ENCODE measurements around the gene C6orf163. TPM values are rescaled to one million over a fixed set of nuclear protein-coding genes. Genes with fewer than 3 reads are reported as not detected.

C6orf163 gene
- total RNA-seq, 1 donor from 2014 or later = 1.6 TPM

GRCh38 chr6:87334683-87335082, 9.9 kb upstream of the C6orf163 start:
- no peak for DNase-seq (ENCODE audit: low read depth)
- TF ChIP-seq CTCF (IDR thresholded peaks at IDR 0.05; ENCODE audit: insufficient read depth, low read length, severe bottlenecking) = no peak
- Histone ChIP-seq H3K27me3 (ENCODE audit: control insufficient read depth, insufficient read depth, low read length) (no peaks in the 10 kb centered on the region), H3K4me3 (ENCODE audit: low read depth, low read length) (no peak overlapping the region), H3K36me3 (ENCODE audit: control insufficient read depth, insufficient read depth, low read length) (no peaks in the 10 kb centered on the region)
- no peak for FAIRE-seq

GRCh38 chr6:87336367-87336766, 8.2 kb upstream of the C6orf163 start:
- FAIRE-seq (no peak), DNase-seq (ENCODE audit: low read depth) (peak; percentile 8)
- TF ChIP-seq CTCF (IDR thresholded peaks at IDR 0.05; ENCODE audit: insufficient read depth, low read length, severe bottlenecking) = no peak
- no peaks in the 10 kb centered on the region for H3K27me3 ChIP-seq (ENCODE audit: control insufficient read depth, insufficient read depth, low read length)
- H3K4me3 ChIP-seq (ENCODE audit: low read depth, low read length) = no peak overlapping the region
- no peaks in the 10 kb centered on the region for H3K36me3 ChIP-seq (ENCODE audit: control insufficient read depth, insufficient read depth, low read length)

GRCh38 chr6:87340230-87340629, 4.4 kb upstream of the C6orf163 start:
- no peak for FAIRE-seq
- Histone ChIP-seq H3K36me3 (ENCODE audit: control insufficient read depth, insufficient read depth, low read length) (no peaks in the 10 kb centered on the region), H3K27me3 (ENCODE audit: control insufficient read depth, insufficient read depth, low read length) (no peaks in the 10 kb centered on the region), H3K4me3 (ENCODE audit: low read depth, low read length) (no peak overlapping the region)
- no peak for TF ChIP-seq CTCF (IDR thresholded peaks at IDR 0.05; ENCODE audit: insufficient read depth, low read length, severe bottlenecking)
- no peak for DNase-seq (ENCODE audit: low read depth)

GRCh38 chr6:87341158-87341557, 3.5 kb upstream of the C6orf163 start:
- H3K36me3 ChIP-seq (ENCODE audit: control insufficient read depth, insufficient read depth, low read length) = no peaks in the 10 kb centered on the region
- FAIRE-seq = no peak
- H3K27me3 ChIP-seq (ENCODE audit: control insufficient read depth, insufficient read depth, low read length) = no peaks in the 10 kb centered on the region
- no peak for TF ChIP-seq CTCF (IDR thresholded peaks at IDR 0.05; ENCODE audit: insufficient read depth, low read length, severe bottlenecking)
- DNase-seq (ENCODE audit: low read depth) = no peak
- no peak overlapping the region for H3K4me3 ChIP-seq (ENCODE audit: low read depth, low read length)

- FAIRE-seq (no peak), DNase-seq (ENCODE audit: low read depth) (no peak)
- Histone ChIP-seq H3K4me3 (ENCODE audit: low read depth, low read length) (no peak overlapping the region), H3K36me3 (ENCODE audit: control insufficient read depth, insufficient read depth, low read length) (no peaks in the 10 kb centered on the region), H3K27me3 (ENCODE audit: control insufficient read depth, insufficient read depth, low read length) (no peaks in the 10 kb centered on the region)
- no peak for TF ChIP-seq CTCF (IDR thresholded peaks at IDR 0.05; ENCODE audit: insufficient read depth, low read length, severe bottlenecking)
These were observed 2.7 kb upstream of the C6orf163 start for GRCh38 chr6:87341899-87342298.

DNA sequence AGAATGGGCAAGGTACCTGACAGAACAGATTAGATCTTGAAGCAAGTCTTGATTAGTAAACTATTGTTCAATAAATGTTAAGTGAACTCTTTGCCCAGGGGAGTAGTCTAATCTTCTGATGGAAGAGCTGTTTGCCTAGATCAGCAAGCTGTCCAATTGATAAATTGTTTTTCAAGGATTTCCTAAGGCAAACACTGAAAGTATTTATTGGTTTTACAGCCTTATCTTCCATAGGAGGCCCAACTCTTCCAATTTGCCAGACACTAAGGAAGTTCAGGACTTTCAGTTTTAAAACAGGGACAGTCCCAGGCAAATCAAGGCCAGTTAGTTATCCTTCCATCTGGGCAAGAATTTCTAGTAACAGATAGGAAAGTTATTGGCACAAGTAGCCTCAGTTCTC, 1.8 kb upstream of the C6orf163 start:
- no peak for FAIRE-seq
- Histone ChIP-seq H3K27me3 (ENCODE audit: control insufficient read depth, insufficient read depth, low read length) (no peaks in the 10 kb centered on the region), H3K36me3 (ENCODE audit: control insufficient read depth, insufficient read depth, low read length) (no peaks in the 10 kb centered on the region), H3K4me3 (ENCODE audit: low read depth, low read length) (no peak overlapping the region)
- no peak for TF ChIP-seq CTCF (IDR thresholded peaks at IDR 0.05; ENCODE audit: insufficient read depth, low read length, severe bottlenecking)
- DNase-seq (ENCODE audit: low read depth) = no peak

All from bronchial epithelial cell (primary cell).